NCI-H1930 (cell line): ENCODE results near the gene DNAJC17.

Experiments used
- DNase-seq, 2 experiments: peaks; one replicate each; lab custom pipeline; 2025; lab: John Stamatoyannopoulos, UW

DNAJC17 gene

DNA sequence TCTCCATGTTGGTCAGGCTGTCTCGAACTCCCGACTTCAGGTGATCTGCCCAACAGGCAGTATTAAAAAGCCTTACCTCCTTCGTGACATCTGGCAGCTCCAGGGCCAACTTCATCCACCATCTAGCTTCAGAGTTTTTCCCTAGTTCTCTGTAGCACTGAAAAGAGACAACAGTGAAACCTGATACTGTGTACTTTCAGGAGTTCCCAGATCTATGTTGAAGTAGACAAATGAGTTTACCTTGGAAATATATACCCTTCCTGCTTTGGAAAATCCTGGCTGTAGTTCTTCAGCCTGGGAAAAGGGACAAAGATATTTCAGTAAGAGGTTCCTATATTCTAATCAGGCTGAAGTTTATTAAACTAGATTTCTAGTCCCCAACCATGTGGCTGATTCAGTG lies 70.2 kb downstream of the DNAJC17 start:
- no peak for DNase-seq

DNA sequence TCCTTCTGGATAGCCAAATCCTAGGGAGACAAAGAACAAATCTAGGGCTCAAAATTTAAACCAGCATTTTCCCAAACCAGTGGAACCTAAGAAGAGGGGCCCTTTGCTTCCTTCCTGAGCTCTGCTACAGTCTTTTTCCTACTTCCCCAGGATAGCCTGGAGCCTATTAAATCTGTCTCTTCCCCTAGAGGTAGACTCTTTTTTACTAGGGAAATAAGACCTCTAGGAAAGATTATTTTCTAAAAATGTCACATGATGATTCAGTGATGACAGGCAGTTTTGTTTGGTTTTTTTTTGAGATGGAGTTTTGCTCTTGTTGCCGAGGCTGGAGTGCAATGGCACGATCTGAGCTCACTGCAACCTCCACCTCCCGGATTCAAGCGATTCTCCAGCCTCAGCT lies 70.7 kb downstream of the DNAJC17 start:
- DNase-seq: no peak

DNA sequence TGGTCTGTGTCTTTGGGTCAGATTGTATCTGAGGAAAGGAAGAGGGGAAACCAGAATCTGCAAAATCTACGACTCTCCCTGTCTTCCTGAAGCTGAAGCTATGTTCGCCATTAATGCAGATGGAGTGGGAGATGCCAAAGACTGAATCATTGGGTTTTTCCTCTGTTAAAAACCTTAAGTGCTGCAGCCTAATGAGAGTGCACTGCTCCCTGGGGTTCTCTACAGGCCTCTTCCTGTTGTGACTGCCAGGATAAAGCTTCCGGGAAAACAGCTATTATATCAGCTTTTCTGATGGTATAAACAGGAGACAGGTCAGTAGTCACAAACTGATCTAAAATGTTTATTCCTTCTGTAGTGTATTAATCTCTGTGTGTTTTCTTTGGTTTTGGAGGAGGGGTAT lies 76.2 kb downstream of the DNAJC17 start:
- DNase-seq: no peak

DNA sequence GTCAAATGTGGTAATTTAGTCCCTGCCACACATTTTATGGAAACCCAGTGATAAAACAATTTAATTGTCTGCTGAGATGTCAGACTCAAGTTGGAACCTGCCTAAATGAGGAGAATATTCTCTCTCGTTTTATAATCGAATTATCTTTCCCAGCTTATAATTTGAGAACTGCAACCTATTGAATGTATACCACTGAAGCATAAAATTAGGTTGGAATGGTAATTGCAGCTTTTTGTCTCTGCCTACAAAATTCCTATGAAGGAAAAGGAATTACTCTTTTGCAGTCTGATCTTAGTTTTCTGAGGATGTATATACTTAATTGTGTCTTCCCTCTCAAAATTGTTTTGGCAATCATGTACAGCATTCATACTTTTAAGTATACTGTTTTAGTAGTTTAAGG lies 83.4 kb downstream of the DNAJC17 start:
- DNase-seq: no peak

DNA sequence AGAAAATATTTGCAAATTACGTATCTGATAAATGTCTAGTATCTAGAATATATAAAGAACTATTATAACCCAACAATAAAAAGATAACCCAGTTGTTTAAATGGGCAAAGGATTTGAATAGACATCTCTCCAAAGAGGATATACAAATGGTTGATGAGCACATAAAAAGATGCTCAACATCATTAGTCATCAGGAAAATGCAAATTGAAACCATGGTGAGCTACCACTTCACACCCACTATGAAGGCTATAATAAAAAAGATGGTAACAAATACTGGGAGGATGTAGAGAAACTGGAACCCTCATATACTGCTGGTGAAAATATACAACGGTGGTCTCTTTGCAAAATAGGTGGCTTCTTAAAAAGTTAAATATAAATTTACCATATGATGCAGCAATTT lies 84.3 kb downstream of the DNAJC17 start:
- DNase-seq: no peak

DNA sequence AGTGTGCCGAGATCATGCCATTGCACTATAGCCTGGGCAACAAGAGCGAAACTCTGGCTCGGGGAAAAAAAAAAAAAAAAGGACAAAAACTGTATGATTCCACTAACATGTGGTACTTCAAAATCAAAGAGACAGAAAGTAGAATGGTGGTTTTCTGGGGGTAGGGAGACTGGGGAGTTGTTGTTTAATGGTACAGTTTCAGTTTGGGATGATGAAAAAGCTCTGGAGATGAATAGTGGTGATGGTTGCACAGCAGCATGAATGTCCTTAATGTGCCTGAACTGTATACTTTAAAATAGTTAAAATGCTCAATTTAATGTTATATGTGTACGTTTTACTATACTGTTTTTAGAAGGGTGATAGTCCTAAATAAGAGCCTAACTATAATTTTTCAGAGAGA lies 84.9 kb downstream of the DNAJC17 start:
- no peak for DNase-seq

DNA sequence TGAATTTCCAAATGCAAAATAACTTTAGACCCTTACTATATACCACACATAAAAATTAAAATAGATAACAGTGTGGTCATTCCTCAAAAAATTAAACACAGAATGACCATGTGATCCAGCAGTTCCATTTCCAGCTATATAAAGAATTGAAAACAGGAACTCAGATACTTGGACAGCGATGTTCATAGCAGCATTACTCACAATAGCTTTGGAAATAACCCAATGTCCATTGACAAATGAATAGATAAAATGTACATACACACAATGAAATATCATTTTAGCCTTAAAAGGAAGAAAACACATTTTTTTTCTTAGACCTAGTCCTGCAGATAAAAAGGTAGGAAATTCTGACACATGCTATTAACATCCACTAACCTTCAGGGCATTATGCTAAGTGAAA lies 85.6 kb downstream of the DNAJC17 start:
- no peak for DNase-seq

DNA sequence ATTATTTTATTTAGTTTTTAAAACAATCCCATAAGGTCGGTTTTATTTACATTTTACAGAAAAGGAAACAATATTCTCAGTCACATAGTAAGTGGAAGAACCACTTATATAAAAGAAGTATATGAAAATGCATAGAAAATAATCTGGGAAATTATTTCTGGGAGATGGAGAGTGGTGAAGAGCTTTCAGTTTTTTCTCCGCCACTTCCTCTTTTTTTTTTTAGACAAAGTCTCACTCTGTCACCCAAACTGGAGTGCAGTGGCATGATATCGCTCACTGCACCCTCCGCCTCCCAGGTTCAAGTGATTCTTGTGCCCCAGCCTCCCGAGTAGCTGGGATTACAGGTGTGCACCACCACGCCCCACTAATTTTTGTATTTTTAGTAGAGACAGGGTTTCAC lies 91.1 kb downstream of the DNAJC17 start:
- DNase-seq: no peak
